Measurements from ENCODE around the gene SRMS.
A peak's percentile ranks its signal among the peaks of the same experiment; 100 is the strongest.

SRMS gene

GRCh38 chr20:63582382-63583063 is 35.0 kb upstream of the SRMS start:
- Histone ChIP-seq H4K20me1 (ENCODE audit: insufficient read depth, low read length) (peaks cover 2% of the 10 kb centered on the region; the same call in 1 of the 2 replicates), H3K4me2 (ENCODE audit: low read length) (no peak overlapping the region), H3K36me3 (replicated peaks; ENCODE audit: low read depth, low read length) (no peaks in the 10 kb centered on the region), H3K4me3 (ENCODE audit: low read length) (no peak overlapping the region), H3K27me3 (ENCODE audit: low read depth, low read length) (peaks cover 12% of the 10 kb centered on the region; the same call in 1 of the 2 replicates), H3K4me1 (ENCODE audit: low read length) (no peaks in the 10 kb centered on the region), H3K9ac (ENCODE audit: low read length) (no peak overlapping the region), H3K79me2 (ENCODE audit: low read length) (no peaks in the 10 kb centered on the region), H3K9me3 (ENCODE audit: insufficient read depth, low read length) (no peaks in the 10 kb centered on the region), H2AFZ (ENCODE audit: low read depth, low read length) (no peak overlapping the region), H3K27ac (ENCODE audit: low read length) (no peak overlapping the region)
- TF ChIP-seq CTCF (IDR thresholded peaks at IDR 0.05; ENCODE audit: low read depth, low read length) (no peak), EZH2phosphoT487 (IDR thresholded peaks at IDR 0.05; ENCODE audit: low read depth) (no peak)

GRCh38 chr20:63580796-63581461 is 33.4 kb upstream of the SRMS start:
- H3K27me3 ChIP-seq (ENCODE audit: low read depth, low read length): peaks cover 18% of the 10 kb centered on the region
- H4K20me1 ChIP-seq (ENCODE audit: insufficient read depth, low read length): peaks cover 2% of the 10 kb centered on the region; the same call in 1 of the 2 replicates
- no peaks in the 10 kb centered on the region for H3K4me1 ChIP-seq (ENCODE audit: low read length)

GRCh38 chr20:63579017-63579694 is 31.6 kb upstream of the SRMS start:
- Histone ChIP-seq H3K4me3 (ENCODE audit: low read length) (no peak overlapping the region), H3K4me2 (ENCODE audit: low read length) (no peak overlapping the region), H3K4me1 (ENCODE audit: low read length) (peaks cover 4% of the 10 kb centered on the region; the same call in 1 of the 2 replicates), H3K9me3 (ENCODE audit: insufficient read depth, low read length) (no peaks in the 10 kb centered on the region), H3K9ac (ENCODE audit: low read length) (no peak overlapping the region), H3K79me2 (ENCODE audit: low read length) (no peaks in the 10 kb centered on the region), H2AFZ (ENCODE audit: low read depth, low read length) (no peak overlapping the region), H3K36me3 (replicated peaks; ENCODE audit: low read depth, low read length) (no peaks in the 10 kb centered on the region), H3K27ac (ENCODE audit: low read length) (no peak overlapping the region), H3K27me3 (ENCODE audit: low read depth, low read length) (peaks cover 35% of the 10 kb centered on the region), H4K20me1 (ENCODE audit: insufficient read depth, low read length) (no peaks in the 10 kb centered on the region)
- TF ChIP-seq CTCF (IDR thresholded peaks at IDR 0.05; ENCODE audit: low read depth, low read length): no peak
- no peak for TF ChIP-seq EZH2phosphoT487 (IDR thresholded peaks at IDR 0.05; ENCODE audit: low read depth)

More at GRCh38 chr20:63580796-63581461, 33.4 kb upstream of the SRMS start:
- TF ChIP-seq CTCF (IDR thresholded peaks at IDR 0.05; ENCODE audit: low read depth, low read length) (peak; percentile 58), EZH2phosphoT487 (IDR thresholded peaks at IDR 0.05; ENCODE audit: low read depth) (no peak)
- Histone ChIP-seq H2AFZ (ENCODE audit: low read depth, low read length) (no peak overlapping the region), H3K4me2 (ENCODE audit: low read length) (no peak overlapping the region), H3K79me2 (ENCODE audit: low read length) (no peaks in the 10 kb centered on the region), H3K9me3 (ENCODE audit: insufficient read depth, low read length) (no peaks in the 10 kb centered on the region), H3K27ac (ENCODE audit: low read length) (no peak overlapping the region), H3K9ac (ENCODE audit: low read length) (no peak overlapping the region), H3K4me3 (ENCODE audit: low read length) (no peak overlapping the region), H3K36me3 (replicated peaks; ENCODE audit: low read depth, low read length) (no peaks in the 10 kb centered on the region)

Measured in OCI-LY3 (cell line).